ENCODE results near the gene OPN3.

DNA sequence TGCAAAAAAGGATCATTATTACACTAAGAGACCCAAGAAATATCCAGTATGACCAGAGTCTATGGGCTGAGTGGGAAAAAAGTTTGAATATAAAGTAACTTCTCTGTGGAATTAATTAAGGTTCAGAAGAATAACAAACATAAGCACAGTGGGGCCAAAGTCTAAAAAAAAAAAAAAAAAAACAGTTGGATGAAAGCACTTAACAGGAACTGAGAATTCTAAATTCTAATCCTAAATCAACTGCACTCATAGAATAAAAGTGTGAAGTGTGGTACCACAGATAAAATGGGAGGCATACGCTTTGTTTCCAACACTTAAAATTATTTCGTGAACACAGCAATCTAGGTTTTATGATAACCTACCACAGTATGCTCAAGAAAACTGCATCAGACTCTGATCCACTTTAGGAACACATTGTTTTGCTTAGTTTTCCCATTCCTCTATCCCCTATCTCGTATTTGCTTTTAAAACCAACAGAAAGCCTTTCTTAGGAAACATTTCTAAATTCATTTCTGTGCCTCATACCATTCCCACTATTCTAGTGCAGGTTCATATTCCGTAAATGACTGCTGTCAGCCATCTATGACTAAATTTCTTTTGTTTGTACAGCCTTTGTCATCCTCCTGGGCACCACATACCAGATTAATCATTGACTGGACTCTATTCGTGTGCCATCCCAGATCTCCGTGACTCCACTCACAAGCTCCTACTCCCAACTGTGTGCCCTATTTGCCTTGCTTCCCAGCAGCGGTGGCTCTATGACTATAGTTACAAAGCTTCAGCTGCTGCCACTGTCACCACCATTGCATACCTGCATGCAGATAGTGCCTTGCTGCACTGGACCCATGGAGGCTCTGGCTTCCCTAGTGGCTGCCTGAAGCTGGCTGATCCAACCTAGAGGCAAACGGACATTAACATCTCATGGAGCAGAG lies 24.9 kb downstream of the OPN3 start:
- TF ChIP-seq, protein P1, sequence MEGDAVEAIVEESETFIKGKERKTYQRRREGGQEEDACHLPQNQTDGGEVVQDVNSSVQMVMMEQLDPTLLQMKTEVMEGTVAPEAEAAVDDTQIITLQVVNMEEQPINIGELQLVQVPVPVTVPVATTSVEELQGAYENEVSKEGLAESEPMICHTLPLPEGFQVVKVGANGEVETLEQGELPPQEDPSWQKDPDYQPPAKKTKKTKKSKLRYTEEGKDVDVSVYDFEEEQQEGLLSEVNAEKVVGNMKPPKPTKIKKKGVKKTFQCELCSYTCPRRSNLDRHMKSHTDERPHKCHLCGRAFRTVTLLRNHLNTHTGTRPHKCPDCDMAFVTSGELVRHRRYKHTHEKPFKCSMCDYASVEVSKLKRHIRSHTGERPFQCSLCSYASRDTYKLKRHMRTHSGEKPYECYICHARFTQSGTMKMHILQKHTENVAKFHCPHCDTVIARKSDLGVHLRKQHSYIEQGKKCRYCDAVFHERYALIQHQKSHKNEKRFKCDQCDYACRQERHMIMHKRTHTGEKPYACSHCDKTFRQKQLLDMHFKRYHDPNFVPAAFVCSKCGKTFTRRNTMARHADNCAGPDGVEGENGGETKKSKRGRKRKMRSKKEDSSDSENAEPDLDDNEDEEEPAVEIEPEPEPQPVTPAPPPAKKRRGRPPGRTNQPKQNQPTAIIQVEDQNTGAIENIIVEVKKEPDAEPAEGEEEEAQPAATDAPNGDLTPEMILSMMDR (IDR thresholded peaks at IDR 0.05; ENCODE audit: borderline replicate concordance, extremely low read depth, low read length, poor library complexity, severe bottlenecking): no peak
- no peak for TF ChIP-seq EZH2 (IDR thresholded peaks at IDR 0.05; ENCODE audit: borderline replicate concordance, low read depth, low read length, severe bottlenecking)
